ENCODE results near the gene MARCHF10.

DNA sequence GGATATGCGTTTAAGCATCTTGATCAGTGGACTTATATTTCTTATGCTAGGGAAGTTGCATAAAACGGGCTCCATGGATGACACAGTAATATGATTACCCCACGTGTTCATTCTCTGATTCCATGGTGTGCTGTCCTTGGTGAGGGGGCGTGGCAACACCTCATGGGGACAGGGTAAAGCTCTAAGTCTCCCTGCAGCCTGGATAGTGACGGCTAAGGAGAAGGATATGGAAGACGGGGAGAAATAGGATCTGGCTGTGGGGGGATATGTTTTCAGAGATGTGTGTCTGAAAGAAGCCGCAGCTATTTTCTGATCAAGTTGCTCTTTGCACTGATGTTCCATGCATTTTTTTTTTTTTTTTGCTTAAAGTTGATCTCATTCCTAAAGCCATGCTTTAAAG, 84.3 kb downstream of the MARCHF10 start:
- TF ChIP-seq POLR2A (IDR thresholded peaks at IDR 0.05) (no peak), POLR2AphosphoS5 (IDR thresholded peaks at IDR 0.05) (no peak), CTCF (IDR thresholded peaks at IDR 0.05) (no peak)

Measured in transverse colon (tissue), 4 donors.